Fibroblast of skin of left quadriceps (primary cell): ENCODE results near the gene ACP7.
A peak's percentile ranks its signal among the peaks of the same experiment; 100 is the strongest.
"Not testable (repeated sequence)": the region's sequence is repeated elsewhere in the genome, so short reads cannot be mapped to it uniquely, and the experiment has no call there.

Experiments
- DNase-seq, 2 experiments: peaks; one replicate each; pipeline ENCODE4 v3.0.0-alpha.2; 2013; ENCODE audit warnings: low read depth in 2 of 2

The ACP7 gene

GRCh38 chr19:39109641-39110040, 25.5 kb downstream of the ACP7 start:
- no peak for DNase-seq

DNA sequence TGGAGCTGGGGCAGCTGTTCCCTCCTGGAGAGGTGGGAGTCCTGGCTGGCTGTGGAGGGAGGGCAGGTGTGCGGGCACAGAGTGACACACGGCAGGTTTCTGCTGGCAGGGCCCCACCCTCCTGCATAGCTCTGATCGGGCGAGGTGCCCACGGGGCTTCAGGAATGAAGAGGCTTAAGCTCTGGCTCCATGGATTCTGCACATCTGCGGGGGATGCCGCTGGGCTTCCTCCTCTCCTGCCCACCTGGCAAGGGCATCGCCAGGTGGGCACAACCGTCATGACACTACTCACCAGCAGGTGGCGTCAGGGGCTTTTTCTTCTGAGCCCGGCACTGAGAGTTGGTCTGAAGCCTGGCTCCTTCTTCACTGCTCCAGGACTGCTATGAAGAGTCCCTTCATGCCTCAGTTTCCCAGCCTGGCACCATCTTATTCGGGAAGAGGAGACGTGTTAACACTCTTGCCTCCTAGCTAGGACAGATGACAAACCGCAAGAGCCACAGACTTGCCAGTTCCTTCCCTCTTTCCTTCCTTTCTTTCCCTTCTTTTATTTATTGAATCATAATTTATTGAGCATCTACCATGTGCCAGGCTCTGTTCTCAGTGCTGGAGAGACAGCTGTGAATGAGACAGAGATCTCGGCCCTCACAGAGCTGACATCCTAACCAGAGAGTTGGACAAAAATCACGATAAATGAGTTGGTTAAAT, 26.2 kb downstream of the ACP7 start:
- DNase-seq: no peak

GRCh38 chr19:39111593-39112199, 27.5 kb downstream of the ACP7 start:
- no peak for DNase-seq

DNA sequence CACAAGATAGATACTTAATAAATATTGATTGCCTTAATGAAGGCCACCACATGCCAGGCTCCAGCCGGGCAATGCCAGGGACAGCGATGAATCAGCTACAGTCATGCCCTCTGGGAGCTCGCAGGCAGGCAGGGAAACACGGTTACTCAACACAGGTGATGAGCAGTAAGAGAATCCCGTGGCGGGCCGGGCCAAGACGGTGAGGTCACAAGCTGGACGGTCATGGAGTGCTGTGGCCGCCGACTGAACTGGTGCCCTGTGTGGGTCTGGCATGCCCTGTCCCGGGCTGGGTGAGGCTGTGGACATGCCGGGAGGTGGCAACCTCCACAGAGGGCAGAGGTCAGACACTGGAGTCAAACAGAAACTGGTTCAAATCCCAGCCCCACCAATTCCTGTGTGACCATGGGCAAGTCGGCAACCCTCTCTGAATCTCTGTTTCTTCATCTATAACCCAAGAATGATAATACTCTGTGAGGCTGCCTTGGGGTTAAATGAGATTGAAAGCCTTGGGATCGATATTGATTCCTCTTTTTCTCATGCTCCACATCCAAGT, 28.2 kb downstream of the ACP7 start:
- DNase-seq: no peak

DNA sequence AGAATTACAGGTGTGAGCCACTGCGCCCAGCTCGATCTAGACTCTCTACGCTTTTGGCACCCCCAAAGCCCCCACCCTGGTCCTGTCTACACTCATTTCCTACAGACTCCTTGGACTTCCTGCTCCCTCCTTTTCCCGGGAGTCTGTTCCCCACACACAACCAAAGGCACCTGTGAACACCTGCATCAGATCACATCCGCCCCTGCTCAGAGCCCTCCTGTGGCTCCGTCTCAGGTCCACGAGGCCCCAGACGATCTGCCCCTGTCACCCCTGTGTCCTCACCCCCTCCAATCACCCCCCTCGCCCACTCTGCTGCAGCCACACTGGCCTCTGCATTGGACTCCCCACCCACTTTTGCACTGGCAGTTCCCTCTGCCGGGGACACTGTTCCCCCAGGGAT, 29.0 kb downstream of the ACP7 start:
- DNase-seq: no peak

GRCh38 chr19:39115105-39115847, 31.1 kb downstream of the ACP7 start:
- no peak for DNase-seq

DNA sequence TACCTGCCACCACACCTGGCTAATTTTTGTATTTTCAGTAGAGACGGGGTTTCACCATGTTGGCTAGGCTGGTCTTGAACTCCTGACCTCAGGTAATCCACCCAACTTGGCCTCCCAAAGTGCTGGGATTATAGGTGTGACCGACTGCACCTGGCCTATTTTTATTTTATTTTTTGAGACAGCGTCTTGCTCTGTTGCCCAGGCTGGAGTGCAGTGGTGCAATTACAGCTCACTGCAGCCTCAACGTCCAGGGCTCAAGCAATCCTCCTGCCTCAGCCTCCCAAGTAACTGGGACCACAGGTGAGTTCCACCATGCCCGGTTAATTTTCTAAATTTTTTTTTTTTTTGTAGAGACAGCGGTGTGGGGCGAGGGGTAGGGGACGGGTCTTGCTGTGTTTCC, 32.9 kb downstream of the ACP7 start:
- not testable (repeated sequence) for DNase-seq

DNA sequence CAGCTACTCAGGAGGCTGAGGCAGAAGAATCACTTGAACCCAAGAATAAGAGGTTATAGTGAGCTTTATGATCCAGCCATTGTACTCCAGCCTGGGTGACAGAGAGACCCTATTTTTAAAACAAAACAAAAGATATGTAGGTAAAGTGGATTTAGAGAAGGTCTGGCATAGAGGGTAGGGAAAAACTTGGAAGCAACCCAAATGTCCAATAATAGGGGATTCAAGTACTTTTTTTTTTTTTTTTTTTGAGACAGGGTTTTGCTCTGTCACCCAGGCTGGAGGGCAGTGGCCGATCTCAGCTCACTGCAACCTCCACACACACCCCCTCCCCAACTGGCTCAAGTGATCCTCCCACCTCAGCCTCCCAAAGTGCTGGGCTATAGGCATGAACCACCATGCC, 35.7 kb downstream of the ACP7 start:
- no peak for DNase-seq

DNA sequence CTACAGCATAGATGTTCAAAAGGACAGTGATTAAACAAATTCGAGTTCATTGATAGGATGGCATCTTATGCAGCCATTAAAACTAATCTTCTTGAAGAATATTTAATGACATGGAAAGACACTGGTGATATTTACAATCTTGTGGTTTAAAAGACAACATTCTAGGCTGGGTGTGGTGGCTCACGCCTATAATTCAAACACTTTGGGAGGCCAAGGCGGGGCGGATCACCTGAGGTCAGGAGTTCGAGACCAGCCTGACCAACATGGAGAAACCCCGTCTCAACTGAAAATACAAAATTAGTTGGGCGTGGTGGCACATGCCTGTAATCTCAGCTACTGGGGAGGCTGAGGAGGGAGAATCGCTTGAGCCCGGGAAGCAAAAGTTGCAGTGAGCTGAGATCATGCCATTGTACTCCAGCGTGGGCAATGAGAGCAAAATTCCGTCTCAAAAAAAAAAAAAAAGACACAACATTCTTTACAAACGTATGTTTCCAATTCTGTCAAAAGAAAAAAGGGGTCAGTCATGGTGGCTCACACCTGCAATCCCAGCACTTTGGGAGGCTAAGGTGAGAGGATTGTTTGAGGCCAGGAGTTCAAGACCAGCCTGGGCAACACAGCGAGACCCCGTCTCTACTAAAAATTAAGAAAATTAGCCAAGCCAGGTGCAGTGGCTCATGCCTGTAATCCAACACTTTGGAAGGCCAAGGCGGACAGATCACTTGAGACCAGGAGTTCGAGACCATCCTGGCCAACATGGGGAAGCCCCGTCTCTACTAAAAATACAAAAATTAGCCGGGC, 39.0 kb downstream of the ACP7 start:
- no peak for DNase-seq

GRCh38 chr19:39124136-39124764, 40.1 kb downstream of the ACP7 start:
- DNase-seq: no peak

DNA sequence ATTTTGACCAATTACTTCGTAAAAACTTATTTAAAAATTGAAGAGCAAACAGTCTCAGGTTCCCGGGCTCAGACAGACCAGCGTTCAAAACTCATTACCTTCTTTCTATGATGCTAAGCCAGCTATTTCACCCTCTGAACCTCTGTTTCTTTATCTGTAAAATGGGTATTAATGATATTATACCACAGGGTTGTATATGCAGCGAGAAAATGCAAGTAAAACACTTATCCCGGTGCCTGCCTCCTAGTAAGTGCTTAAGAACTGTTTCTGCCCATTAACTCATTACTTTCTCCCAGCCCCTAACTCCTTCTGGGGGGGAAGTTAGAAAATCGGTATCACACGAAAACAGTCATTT, 41.0 kb downstream of the ACP7 start:
- DNase-seq: no peak

- peak; percentile 95 to 96 for DNase-seq
Observed at GRCh38 chr19:39125554-39126311, 41.6 kb downstream of the ACP7 start, which contains the start of gene PAK4. Gene PAK4, plus strand, starts transcription at chr19:39125786. Its CDS starts 43,768 bp downstream, at chr19:39169554.

GRCh38 chr19:39126312-39127187, 42.4 kb downstream of the ACP7 start:
- no peak for DNase-seq

DNA sequence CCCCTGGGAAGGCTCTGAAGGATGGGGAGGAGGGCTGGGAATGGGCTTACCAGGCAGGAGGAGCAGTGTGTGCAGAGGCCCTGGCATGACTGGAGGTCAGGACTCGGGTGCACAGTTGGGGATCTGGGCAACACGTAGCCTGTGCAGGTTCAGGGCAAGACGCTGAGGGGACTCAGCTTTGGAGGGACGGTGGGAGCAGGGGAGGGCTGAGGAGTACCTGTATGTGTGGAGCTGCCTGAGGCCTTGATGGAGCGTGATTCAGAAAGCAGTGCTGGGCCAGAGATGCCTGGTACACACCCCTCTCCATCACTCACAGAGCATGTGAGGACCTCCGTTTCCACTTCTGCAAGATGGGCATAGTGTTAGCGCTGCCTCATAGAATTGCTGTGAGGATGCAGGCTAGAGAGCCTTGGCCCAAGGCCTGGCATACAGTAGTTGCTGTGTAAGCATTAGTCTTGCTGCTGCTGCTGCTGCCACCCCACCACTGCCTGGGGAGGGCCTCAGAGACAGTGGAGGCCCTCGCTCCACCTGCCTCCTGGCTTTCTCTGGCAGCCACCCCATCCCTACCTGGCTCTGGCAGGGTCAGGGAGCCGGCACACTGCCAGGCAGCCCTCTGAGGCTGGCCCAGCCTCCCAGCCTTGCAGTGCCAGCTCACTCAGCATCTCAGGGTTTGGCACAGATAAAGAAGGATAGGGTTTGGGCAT, 43.8 kb downstream of the ACP7 start:
- no peak for DNase-seq

DNA sequence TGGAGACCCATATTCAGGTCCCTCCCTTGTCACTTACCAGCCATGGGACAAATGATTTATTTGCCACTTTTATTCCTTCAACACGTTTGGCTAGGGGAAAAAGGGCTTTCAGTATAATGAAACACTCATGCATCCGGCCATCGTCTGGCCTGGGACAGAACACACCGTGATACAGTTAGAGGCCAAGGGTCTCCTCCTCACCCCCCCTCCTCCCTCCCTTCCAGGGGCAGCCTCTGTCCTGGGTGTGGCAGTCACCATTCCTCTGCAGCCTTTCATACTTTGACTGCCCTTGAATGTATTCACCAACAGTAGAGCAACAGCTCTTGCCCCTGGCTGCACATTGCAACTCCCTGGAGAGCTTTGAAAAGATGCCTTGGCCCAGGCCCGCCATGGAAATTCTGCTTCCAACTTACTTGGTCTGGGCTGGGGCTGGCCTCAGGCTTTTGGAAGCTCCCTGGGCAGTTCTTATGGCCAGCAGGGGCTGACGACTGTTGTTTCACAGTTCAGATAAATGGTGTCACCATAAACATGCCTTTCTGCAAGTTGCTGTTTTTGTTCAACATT, 44.4 kb downstream of the ACP7 start:
- no peak for DNase-seq

DNA sequence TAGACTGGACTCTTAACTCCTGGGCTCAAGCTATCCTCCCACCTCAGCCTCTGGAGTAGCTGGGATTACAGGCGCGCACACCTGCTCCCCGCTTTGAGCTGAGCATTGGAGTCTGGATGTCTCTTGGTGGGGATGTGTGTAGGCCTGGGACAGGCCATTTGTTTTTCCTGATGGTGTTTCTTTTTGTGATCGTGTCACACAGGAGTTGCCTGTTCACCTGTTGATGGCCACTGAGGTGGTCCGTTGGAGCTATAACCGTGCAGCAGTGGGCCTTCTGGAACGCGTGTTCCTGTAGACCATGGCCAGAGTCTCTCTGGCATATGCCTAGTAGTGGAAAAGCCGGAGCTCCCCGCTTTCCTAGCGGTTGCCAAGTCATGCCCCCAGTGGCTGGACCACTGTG, 44.9 kb downstream of the ACP7 start:
- no peak for DNase-seq

DNA sequence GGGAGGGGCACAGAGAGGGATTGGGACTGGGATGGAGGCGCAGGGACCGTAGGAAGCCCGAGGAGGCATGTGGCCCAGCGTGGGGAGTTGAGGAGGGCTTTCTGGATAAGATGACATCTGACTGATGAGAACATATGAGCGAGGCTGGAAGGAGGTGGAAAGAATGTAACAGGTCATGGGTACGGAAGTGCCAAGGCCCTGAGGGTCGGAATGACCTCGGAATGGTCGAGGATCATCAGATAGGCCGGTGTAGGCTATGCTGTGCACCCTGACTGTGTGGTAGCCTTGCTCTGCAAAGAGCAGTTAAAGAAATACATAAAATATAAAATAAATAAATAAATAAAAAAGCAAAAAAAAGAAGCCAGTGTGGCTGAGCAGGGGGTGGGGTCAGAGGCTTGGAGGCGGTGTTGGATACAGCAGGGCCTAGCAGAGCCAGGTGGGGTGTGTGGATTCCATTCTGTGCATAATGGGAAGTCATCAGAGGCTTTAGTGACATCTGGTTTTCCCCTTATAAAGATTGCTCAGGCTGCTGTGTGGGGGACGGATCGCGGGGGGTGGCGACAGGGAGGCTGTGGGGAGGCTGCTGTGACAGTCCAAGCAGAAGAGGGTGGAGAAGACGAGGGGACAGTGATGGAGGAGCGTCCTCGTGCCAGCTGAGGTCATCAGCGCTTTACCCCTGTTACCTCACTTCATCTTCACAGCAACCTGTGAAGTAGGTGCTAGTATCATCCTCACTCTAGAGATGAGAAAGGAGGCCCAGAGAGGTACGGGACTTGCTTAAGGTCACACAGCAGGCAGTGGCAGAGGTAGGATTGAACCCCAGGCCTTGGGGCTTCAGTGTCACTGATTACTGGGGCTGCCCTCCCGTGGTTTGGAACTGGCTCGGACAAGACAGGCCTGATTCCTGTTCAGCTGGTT, 46.4 kb downstream of the ACP7 start:
- DNase-seq: no peak
